Mesothelial cell of epicardium (in vitro differentiated cells): ENCODE data around the gene VAV3. TPM values are rescaled to one million over a fixed set of nuclear protein-coding genes. Genes with fewer than 3 reads are reported as not detected.

ENCODE experiments used
- DNase-seq, 2 experiments: peaks; one replicate each; pipeline ENCODE4 v3.0.0; 2021; ENCODE audit warnings: low spot score in 2 of 2; ENCODE audit not compliant: unreplicated experiment in 2 of 2
- H3K27ac Mint-ChIP-seq: 2 replicates; pipeline ENCODE4 v1.8.0; 2021; ENCODE audit warnings: mixed read lengths
- H3K27me3 Mint-ChIP-seq: 2 replicates; pipeline ENCODE4 v1.8.0; 2021; ENCODE audit warnings: low read depth, mixed read lengths
- H3K36me3 Mint-ChIP-seq: 2 replicates; pipeline ENCODE4 v1.8.0; 2021; ENCODE audit warnings: mixed read lengths
- H3K4me1 Mint-ChIP-seq: 2 replicates; pipeline ENCODE4 v1.8.0; 2021; ENCODE audit warnings: mixed read lengths
- H3K4me3 Mint-ChIP-seq: 2 replicates; pipeline ENCODE4 v1.8.0; 2021; ENCODE audit warnings: mild to moderate bottlenecking, moderate library complexity, mixed read lengths
- H3K9me3 Mint-ChIP-seq: 2 replicates; pipeline ENCODE4 v1.8.0; 2021; ENCODE audit warnings: mixed read lengths
- CTCF ChIP-seq: fragments of 200-600 bp; sonication (generic); IDR thresholded peaks from one replicate; pipeline ENCODE4 v1.5.0; 2021; ENCODE audit warnings: antibody characterized with exemption; ENCODE audit not compliant: unreplicated experiment
- total RNA-seq: library from RNA; stranded (reverse); gene quantifications from 3 replicates; pipeline ENCODE4 v1.2.1, GENCODE V29; 2021

Gene VAV3
- total RNA-seq, 1 donor from 2014 or later = 3.2 TPM

- Mint-ChIP-seq H3K36me3 (no peaks in the 10 kb centered on the region), H3K4me1 (peaks cover 4% of the 10 kb centered on the region), H3K27me3 (peaks cover 37% of the 10 kb centered on the region), H3K27ac (no peak overlapping the region), H3K9me3 (peaks cover 4% of the 10 kb centered on the region), H3K4me3 (no peak overlapping the region)
- no peak for TF ChIP-seq CTCF
- no peak for DNase-seq
Observed at GRCh38 chr1:107647012-107647411, 318.0 kb downstream of the VAV3 start.

GRCh38 chr1:107643766-107644165 lies 321.2 kb downstream of the VAV3 start:
- no peak for TF ChIP-seq CTCF
- Mint-ChIP-seq H3K4me3 (no peak overlapping the region), H3K27me3 (peaks cover 30% of the 10 kb centered on the region), H3K36me3 (no peaks in the 10 kb centered on the region), H3K27ac (no peak overlapping the region), H3K9me3 (no peaks in the 10 kb centered on the region), H3K4me1 (peaks cover 4% of the 10 kb centered on the region)
- DNase-seq = no peak

DNA sequence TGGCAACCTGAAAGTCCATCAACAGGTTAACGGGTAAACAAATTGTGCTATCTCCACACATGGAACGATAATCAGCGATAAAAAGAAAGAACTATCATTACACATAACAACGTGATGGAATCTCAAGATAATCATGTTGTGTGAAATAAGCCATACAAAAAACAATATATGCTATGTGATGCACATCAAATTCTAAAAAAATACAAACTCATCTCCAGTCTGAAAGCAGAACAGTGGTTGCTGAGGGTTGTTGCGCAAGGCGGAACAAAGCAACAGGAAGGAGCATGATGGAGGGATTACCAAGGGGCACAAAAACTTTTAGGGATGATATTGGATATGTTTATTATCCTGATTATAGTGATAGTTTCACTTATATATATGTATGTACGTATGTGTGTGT lies 324.8 kb downstream of the VAV3 start:
- peaks cover under 1% of the 10 kb centered on the region for H3K4me1 Mint-ChIP-seq
- no peak for DNase-seq
- H3K4me3 Mint-ChIP-seq = no peak overlapping the region
- peaks cover 21% of the 10 kb centered on the region for H3K27me3 Mint-ChIP-seq
- TF ChIP-seq CTCF = no peak
- no peaks in the 10 kb centered on the region for H3K36me3 Mint-ChIP-seq
- H3K9me3 Mint-ChIP-seq = no peaks in the 10 kb centered on the region
- no peak overlapping the region for H3K27ac Mint-ChIP-seq

- peaks cover 8% of the 10 kb centered on the region for H3K27me3 Mint-ChIP-seq
- no peak for TF ChIP-seq CTCF
- no peaks in the 10 kb centered on the region for H3K4me1 Mint-ChIP-seq
- H3K9me3 Mint-ChIP-seq = peaks cover 3% of the 10 kb centered on the region
- H3K27ac Mint-ChIP-seq = no peak overlapping the region
- no peak for DNase-seq
- no peak overlapping the region for H3K4me3 Mint-ChIP-seq
- peaks cover 2% of the 10 kb centered on the region for H3K36me3 Mint-ChIP-seq
Observed at GRCh38 chr1:107637101-107637500, 327.9 kb downstream of the VAV3 start.

DNA sequence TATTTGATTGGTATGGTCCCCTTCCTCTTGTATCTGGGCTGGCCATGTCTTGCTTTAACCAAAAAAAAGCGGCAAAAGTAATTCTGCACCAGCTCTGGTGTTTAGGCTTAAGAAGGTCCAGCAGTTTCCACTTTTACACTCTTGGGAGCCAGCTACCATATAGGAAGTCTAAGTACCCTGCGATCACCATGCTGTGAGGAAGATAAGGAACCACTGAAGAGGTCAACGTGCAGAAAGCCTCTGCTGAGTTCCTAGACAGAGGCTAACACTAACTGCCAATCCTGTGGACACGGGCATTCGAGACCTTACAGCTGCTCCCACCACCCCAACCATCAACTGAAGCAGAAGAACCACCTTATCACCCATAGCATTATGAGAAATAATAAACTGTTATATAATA lies 331.4 kb downstream of the VAV3 start:
- H3K9me3 Mint-ChIP-seq = peaks cover 3% of the 10 kb centered on the region
- H3K36me3 Mint-ChIP-seq = peaks cover 2% of the 10 kb centered on the region
- no peak for DNase-seq
- H3K4me3 Mint-ChIP-seq = no peak overlapping the region
- H3K27me3 Mint-ChIP-seq = no peaks in the 10 kb centered on the region
- H3K27ac Mint-ChIP-seq = no peak overlapping the region
- TF ChIP-seq CTCF = no peak
- no peaks in the 10 kb centered on the region for H3K4me1 Mint-ChIP-seq
